Activated naive CD4-positive, alpha-beta T cell treated with anti-CD3 and anti-CD28 coated beads, Interleukin-2, amount 50 U/mL, for 72 hours (primary cell): ENCODE measurements around the gene DRC3. TPM values are rescaled to one million over a fixed set of nuclear protein-coding genes. Genes with fewer than 3 reads are reported as not detected.
A peak's percentile ranks its signal among the peaks of the same experiment; 100 is the strongest.
"Not testable (repeated sequence)": the region's sequence is repeated elsewhere in the genome, so short reads cannot be mapped to it uniquely, and the experiment has no call there.

Source experiments
- ATAC-seq, 2 donors: fragments of 150-1000 bp; cut with Tn5 transposase; 2 replicates each; pipeline ENCODE4 v1.10.0; 2021; ENCODE audit warnings: mild to moderate bottlenecking in 2 of 2, moderate library complexity in 2 of 2
- DNase-seq, 2 donors: peaks; one replicate each; pipeline ENCODE4 v3.0.0; 2021 to 2022; ENCODE audit warnings: low spot score in 2 of 2
- H3K27ac Mint-ChIP-seq, 2 donors: one replicate each; pipeline ENCODE4 v1.8.0; 2022; ENCODE audit warnings: mild to moderate bottlenecking in 2 of 2, mixed read lengths in 2 of 2
- H3K36me3 Mint-ChIP-seq, 2 donors: one replicate each; pipeline ENCODE4 v1.8.0; 2022; ENCODE audit warnings: mixed read lengths in 2 of 2
- H3K9me3 Mint-ChIP-seq, 2 donors: one replicate each; pipeline ENCODE4 v1.8.0; 2022; ENCODE audit warnings: mixed read lengths in 2 of 2
- total RNA-seq, 2 donors: library from RNA; stranded (reverse); gene quantifications; one replicate each; pipeline ENCODE4 v1.2.3, GENCODE V29; 2022

DRC3 gene
- total RNA-seq, 2 donors from 2014 or later: 0.05 to 0.12 TPM

DNA sequence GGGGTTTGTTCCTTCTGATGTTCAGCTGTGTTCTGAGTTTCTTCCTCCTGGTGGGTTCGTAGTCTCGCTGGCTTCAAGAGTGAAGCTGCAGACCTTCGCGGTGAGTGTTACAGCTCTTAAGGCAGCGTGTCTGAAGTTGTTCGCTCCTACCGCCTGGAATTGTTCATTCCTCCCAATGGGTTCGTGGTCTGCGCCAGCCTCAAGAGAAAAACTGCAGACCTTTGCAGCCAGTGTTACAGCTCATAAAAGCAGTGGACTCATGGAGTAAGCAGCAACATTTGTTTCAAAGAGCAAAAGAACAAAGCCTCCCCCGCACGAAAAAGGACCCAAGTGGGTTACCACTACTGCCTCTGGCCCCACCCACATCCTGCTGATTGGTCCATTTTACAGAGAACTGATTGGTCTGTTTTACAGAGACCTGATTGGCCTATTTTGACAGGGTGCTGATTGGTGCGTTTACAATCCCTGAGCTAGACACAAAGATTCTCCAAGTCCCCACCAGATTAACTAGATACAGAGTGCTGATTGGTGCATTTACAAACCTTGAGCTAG, 16.8 kb upstream of the DRC3 start:
- not testable (repeated sequence) for ATAC-seq, H3K9me3 Mint-ChIP-seq, DNase-seq
- Mint-ChIP-seq H3K36me3 (peaks cover 8 to 21% of the 10 kb centered on the region in 2 donors), H3K27ac (peak overlapping the region; percentile 53 to 84)

DNA sequence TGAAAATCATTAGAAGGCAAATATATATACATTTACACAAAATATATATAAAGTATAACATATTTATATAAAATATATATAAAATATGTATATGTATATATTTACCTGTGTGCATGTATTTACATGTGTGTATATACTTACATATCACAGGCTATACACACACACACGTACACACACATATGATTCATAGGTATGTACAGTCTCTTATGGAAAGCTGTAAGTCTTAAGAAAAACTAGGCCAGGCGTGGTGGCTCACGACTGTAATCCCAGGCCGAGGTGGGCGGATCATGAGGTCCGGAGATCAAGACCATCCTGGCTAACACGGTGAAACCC, 15.1 kb upstream of the DRC3 start:
- ATAC-seq: no peak
- Mint-ChIP-seq H3K27ac (peak overlapping the region; percentile 98 to 99), H3K36me3 (peaks cover 8 to 23% of the 10 kb centered on the region in 2 donors), H3K9me3 (peaks cover 3 to 6% of the 10 kb centered on the region in 2 donors)
- no peak for DNase-seq

DNA sequence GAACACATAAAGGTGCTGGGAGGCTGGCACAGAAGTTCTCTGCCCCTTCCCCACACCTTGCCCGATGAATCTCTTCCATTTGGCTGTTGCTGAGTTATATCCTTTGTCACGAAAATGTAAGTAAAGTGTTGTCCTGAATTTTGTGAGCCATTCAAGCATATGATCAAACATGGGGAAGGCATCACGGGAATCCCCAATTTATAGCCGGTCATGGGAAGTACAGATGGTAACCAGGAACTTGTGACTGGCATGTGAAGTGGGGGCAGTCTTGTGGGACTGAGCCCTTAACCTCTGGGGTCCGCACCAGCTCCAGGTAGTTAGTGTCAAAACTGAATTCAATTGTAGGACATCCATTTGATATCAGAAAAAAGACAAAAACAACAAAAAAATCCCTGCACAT, 13.7 kb upstream of the DRC3 start:
- peaks cover 8 to 23% of the 10 kb centered on the region in 2 donors for H3K36me3 Mint-ChIP-seq
- ATAC-seq: no peak
- H3K9me3 Mint-ChIP-seq: peaks cover 3 to 6% of the 10 kb centered on the region in 2 donors

DNA sequence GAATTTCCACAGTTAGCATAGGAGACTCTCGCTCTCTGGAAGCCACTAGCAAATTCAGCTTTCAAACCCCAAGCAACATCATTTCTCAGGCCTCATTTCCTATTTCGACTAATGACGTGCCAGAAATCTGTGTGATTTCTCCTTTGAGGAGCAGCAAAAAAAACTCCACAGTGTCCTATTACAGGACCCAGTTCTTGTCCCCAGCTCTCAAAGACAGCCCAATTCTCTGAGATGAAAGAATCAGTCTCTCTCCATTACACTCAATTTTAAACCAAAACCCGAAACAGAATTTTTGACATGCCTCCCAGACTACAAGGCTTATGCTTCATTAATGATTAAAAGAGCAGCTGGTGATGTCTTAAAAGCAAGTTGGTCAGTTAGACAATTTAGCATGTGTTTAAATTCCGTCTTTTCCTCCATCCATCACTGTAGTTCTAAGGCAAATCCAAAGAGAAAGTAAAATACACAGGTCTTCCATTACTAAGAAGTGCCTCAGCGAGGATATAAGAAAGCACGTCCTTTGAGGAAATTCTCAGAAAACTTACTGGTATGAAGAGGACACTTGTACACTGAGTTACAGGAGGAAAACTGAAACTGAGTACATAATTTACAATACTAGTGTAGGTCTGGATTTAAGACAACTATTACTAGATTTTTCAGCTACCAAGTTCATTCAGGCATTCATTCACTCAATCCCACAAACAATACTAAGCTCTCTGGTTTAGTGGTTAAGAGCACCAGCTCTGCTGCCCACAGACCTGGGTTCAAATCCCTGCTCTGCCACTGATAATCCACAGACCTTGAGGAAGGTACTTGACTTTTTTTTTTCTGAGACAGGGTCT, 12.9 kb upstream of the DRC3 start:
- peak; percentile 33 to 65 for ATAC-seq
- Mint-ChIP-seq H3K9me3 (peaks cover 3 to 6% of the 10 kb centered on the region in 2 donors), H3K36me3 (peaks cover 8 to 21% of the 10 kb centered on the region in 2 donors), H3K27ac (peak overlapping the region; percentile 98 to 99)
- DNase-seq: peak in 1 of 2 donors; percentile 66

More for the DNA sequence above, 13.7 kb upstream of the DRC3 start:
- H3K27ac Mint-ChIP-seq: peak overlapping the region; percentile 98 to 99
- no peak for DNase-seq

DNA sequence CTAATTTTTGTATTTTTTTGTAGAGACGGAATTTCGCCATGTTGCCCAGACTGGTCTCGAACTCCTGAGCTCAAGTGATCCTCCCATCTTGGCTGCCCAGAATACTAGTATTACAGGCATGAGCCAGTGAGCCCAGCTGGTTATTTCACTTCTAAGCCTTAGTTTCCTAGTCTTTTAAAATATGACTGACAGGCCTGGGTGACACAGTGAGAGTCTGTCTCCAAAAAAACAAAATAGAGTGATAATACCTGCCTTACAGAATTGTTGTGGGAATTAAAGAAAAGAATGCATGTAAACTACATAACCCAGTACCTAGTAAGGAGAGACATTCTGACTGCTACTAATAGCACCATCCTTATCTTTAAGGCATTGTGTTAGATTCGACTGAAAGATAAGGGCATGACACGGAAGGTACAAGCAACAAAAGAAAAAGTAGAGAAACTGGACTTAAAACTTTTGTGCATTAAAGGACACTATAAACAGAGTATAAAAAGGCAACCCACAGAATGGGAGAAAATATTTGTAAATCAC, 12.1 kb upstream of the DRC3 start:
- peaks cover 3 to 6% of the 10 kb centered on the region in 2 donors for H3K9me3 Mint-ChIP-seq
- DNase-seq: no peak
- H3K27ac Mint-ChIP-seq: peak overlapping the region; percentile 98 to 99
- no peak for ATAC-seq
- H3K36me3 Mint-ChIP-seq: peaks cover 7 to 13% of the 10 kb centered on the region in 2 donors

DNA sequence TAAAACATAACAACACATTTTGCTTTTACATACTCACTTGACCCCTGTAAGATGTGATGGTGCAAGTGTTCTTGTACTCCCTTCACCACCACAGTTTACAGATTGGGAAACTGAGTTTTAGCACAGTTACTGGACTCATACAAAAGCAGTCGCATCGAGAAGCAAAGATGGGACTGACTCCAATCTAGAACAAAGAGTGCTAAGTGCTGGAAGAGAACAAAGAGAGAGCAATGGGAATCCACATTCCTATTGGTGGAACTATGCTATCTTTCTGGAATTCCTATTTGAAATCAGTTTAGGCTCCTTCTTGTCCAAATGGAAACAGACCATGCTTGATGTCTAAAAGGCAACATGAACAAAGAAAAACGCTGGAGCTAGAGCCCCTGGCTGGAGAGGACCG, 9.6 kb upstream of the DRC3 start:
- no peak for ATAC-seq
- no peak for DNase-seq
- peaks cover 0 to 5% of the 10 kb centered on the region in 2 donors for H3K36me3 Mint-ChIP-seq
- H3K9me3 Mint-ChIP-seq: no peaks in the 10 kb centered on the region
- no peak overlapping the region for H3K27ac Mint-ChIP-seq

DNA sequence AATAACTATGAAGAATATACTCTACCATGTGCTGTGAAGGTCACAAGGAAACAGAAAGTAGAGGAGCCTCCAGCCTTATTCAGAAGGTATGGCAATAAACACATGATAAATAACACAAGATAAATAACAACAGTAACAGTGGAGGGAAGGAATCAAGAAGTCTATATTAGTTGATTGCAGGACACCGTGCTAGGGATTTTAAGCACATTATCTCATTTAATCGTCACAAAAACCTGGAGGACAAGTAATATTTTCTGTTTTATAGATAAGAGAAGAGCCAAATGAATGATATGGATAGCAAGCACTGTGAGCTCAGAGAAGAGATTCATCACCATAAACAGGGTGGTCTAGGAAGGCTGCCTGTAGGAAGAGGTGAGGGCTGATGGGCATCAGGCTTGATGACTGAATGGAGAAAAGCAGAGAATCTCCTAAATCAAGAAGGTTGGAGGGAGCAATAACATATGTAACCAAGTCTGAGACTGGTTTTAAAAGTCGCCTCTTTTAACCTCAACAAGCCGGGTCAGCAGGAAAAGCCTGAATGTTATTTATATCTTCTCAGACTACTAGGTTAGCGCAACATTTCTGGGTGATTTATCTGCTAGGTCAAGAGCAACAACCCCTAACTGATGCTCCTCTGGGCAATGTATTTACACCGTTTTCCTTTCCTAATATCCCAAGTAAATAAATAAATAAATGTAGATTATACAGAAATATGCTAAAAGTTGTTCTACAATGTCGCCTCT, 8.8 kb upstream of the DRC3 start:
- DNase-seq: no peak
- Mint-ChIP-seq H3K36me3 (peaks cover 0 to 5% of the 10 kb centered on the region in 2 donors), H3K9me3 (no peaks in the 10 kb centered on the region), H3K27ac (no peak overlapping the region)
- no peak for ATAC-seq

DNA sequence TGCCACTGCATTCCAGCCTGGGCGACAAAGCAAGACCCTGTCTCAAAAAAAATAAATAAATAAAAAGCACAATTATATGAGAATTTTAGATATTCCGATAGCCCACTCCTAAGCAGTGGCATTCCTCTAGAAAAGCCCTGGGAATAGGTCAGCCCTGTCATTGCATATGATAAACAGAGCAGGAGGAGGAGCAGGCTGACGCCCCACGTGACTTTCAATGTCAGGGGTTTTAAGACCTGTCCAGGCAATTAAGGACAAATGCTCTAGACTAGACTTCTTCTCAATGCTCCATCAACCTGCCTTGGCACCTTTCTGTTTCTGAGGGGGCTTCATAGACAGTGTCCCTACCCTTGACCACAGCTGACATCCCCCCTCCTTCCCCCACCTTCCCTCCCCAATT, 8.0 kb upstream of the DRC3 start:
- ATAC-seq: no peak
- Mint-ChIP-seq H3K36me3 (peaks cover 0 to 5% of the 10 kb centered on the region in 2 donors), H3K27ac (no peak overlapping the region), H3K9me3 (no peaks in the 10 kb centered on the region)
- DNase-seq: no peak

DNA sequence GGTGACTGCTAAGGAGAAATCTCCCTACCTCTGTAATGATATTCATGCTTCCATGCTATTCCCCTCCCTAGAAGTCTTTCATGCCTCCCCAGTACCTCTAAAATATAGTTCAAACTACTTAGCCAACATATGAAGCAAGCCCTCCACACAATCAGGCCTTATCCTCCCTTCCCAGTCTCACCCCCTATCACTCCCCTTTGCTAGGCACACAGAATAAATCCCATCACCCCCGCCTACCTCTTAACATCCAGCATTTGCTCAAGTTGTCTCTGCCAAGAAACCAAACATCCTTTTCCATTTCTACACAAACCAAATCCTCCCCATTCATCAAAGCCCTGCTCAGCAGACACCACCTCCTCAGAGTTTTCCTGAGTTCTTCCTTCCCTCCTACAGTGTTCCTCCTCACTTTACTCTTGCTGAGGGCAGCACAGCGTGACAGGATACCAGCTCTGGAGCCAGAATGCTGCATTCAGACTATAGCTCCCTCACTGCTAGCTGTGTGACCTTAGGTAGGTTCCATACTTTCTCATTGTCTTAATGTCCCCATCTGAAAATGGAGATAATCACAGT, 7.4 kb upstream of the DRC3 start:
- DNase-seq (no peak), ATAC-seq (no peak)
- Mint-ChIP-seq H3K36me3 (peaks cover 0 to 5% of the 10 kb centered on the region in 2 donors), H3K27ac (peak overlapping the region in 1 of 2 donors; percentile 62), H3K9me3 (no peaks in the 10 kb centered on the region)

DNA sequence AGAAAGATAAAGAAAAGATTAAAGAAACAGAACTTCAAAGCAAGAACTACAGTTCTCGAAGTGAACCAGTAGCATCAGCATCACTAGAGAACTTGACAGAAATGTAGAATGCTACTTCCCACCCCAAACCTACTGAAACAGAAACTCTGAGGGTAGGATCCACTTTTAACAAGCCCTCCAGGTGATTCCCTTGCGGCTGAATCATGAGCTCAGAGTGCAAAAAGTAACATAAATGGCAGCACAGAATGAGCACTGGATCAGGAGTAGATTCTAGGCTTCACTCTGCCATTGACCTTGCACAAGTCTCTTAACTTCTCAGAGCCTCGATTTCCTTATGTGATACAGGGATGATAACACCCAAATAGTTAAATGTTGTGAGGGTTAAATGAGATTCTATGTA, 6.3 kb upstream of the DRC3 start:
- peak; percentile 97 for ATAC-seq
- Mint-ChIP-seq H3K27ac (peak overlapping the region in 1 of 2 donors; percentile 62), H3K36me3 (no peaks in the 10 kb centered on the region), H3K9me3 (no peaks in the 10 kb centered on the region)
- peak in 1 of 2 donors; percentile 30 for DNase-seq

DNA sequence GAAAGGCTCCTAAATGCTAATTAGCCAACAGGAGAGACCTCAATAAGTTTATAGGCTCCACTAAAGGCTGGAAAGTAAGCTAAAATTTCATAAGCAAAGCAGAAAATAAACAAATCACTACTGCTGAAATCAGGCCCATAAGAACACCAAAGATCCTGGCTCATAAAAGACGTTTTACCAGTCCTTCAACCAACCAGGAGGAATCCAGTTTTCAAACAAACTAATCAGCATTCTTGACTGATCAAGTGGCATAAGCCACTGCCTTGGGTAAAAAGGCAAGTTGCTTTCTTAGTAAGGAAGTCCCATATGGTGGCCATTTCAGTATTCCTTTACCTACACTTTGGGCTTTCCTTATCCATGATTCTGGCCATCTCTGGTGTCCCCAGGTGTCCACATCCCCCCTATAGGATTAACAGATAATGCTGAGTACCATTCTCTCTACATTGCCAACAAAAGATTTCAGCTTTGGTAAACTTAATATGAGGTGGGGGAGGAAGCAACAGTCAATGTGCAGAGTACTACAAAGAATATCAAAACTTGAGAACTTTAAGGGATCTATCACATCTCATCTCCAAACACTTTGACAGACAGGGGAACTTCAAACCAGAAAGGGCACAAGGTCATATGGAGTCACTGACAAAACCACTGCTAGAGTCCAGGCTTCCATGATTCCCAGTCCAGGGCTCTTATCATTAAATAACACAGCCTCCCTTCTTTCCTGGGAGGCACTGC, 1.8 kb upstream of the DRC3 start:
- H3K9me3 Mint-ChIP-seq: no peaks in the 10 kb centered on the region
- H3K27ac Mint-ChIP-seq: peak overlapping the region; percentile 70 to 85

DNA sequence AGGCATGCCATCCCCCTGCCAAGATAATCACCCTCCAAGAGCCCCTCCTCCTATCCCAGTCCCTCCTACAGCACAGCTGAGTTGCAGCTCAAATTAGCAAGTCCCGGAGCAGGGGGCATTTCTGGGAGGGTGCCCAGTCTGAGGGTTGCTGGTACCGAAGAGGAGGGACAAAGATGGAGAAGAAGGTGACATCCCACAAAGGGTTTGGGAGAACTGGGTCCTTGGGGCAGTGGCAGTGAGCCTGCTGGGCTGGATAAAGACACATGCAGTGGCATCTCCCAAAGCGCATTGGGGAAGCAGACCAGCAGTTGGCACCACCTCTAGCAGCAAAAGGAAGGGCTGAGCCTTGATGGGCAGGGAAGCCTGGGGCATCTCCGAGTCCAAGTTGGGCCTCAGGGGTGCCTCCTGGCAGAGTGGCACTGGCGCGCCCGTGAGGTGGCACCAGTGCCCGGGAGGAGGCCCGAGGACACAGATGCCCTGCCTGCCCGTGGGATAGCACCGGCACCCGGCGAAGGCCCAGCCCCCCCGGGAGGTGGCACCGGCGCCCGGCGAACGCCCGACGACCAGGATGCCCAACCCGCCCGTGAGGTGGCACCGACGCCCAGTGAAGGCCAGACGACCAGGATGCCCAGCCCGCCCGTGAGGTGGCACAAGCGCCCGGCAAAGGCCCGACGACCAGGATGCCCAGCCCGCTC, 1.1 kb upstream of the DRC3 start:
- peak overlapping the region; percentile 77 to 85 for H3K27ac Mint-ChIP-seq
- no peaks in the 10 kb centered on the region for H3K9me3 Mint-ChIP-seq
- no peaks in the 10 kb centered on the region for H3K36me3 Mint-ChIP-seq
- ATAC-seq (peak in 1 of 2 donors; percentile 0), DNase-seq (peak in 1 of 2 donors; percentile 22)

More for the DNA sequence above, 1.8 kb upstream of the DRC3 start:
- ATAC-seq: no peak
- H3K36me3 Mint-ChIP-seq: no peaks in the 10 kb centered on the region
- DNase-seq: no peak

DNA sequence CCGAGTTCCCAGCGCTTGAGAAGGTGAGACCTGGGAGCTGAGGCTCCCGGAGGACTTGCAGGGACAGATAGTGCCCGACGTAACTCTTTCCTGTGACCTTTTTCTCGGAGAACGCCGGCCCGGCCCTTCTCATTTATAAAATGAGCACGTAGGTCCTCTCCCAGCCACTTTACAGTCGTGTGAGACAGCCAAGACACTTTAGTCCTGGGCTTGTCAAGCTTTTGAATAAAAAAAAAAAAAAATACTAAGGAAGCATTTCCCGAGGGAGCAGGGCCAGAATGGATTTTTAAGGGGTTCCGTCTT, 241 bp downstream of the DRC3 start:
- Mint-ChIP-seq H3K27ac (peak overlapping the region; percentile 77 to 95), H3K9me3 (no peaks in the 10 kb centered on the region), H3K36me3 (no peaks in the 10 kb centered on the region)
- DNase-seq (no peak), ATAC-seq (no peak)

DNA sequence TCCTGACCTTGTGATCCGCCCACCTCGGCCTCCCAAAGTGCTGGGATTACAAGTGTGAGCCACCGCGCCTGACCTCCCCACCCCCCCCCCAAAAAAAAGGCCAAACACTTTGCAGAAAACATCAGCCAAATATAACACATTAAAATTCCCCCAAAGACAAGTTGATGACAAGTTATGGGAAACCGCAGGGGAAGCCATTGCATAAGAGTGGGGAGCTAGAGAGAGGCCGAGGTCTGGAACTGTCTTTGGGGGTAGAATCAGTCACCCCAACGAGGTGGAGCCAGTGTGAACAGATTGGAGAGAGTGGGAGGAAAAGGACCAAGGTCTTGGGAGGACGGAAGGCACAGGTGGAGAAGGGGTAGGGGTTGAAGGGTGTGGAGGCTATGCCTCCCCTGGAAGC, 2.8 kb downstream of the DRC3 start:
- no peak overlapping the region for H3K27ac Mint-ChIP-seq
- no peaks in the 10 kb centered on the region for H3K36me3 Mint-ChIP-seq
- DNase-seq (no peak), ATAC-seq (no peak)
- no peaks in the 10 kb centered on the region for H3K9me3 Mint-ChIP-seq

DNA sequence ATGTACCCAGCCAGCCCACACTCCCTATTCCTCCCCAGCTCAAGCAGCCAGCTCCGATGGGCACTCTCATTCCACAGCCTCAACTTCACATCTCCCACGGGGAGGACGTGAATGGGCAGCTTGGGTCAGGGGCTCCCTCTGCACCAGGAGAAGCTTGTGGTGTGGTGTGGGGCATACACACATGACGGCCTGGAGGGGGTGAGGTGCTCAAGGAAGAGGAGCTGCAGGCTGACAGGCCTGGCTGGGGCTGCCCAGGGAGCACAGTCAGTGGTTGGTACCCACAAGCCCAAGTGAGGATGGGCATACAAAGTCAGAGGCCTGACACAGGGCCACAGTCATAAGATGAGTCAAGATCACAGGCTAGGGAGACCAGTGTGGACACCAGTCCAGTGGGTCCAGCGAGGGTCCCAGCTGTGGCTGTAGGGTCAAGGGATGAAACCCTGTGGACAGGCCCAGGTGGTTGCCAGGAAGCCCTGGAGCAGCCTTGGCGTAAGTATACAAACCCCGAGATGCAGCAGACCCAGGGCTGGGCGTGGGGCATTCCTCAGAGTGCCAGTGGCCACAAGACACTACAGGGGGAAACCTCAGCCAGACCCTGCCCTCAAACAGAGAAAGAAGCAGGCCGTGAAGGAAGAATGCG, 4.4 kb downstream of the DRC3 start:
- Mint-ChIP-seq H3K27ac (peak overlapping the region in 1 of 2 donors; percentile 9), H3K9me3 (no peaks in the 10 kb centered on the region), H3K36me3 (no peaks in the 10 kb centered on the region)
- DNase-seq (no peak), ATAC-seq (no peak)
